HEK293 (cell line): Measurements from ENCODE around the gene IP6K2.

Source experiments
- CTCF ChIP-seq: fragments of 450-650 bp; formaldehyde crosslinking; IDR thresholded peaks from 2 replicates; pipeline ENCODE4 v1.5.1; 2016; ENCODE audit warnings: missing biosample characterization, missing genetic modification characterization
- GLI4 ChIP-seq: fragments of 450-650 bp; formaldehyde crosslinking; IDR thresholded peaks from 2 replicates; pipeline ENCODE4 v1.5.1; 2016; ENCODE audit warnings: missing biosample characterization, missing genetic modification characterization
- GLIS2 ChIP-seq: fragments of 450-650 bp; formaldehyde crosslinking; IDR thresholded peaks from 2 replicates; pipeline ENCODE4 v1.5.1; 2016; ENCODE audit warnings: missing biosample characterization, missing genetic modification characterization
- HOXC10 ChIP-seq: sonication (generic); formaldehyde crosslinking; IDR thresholded peaks from 2 replicates; pipeline ENCODE4 v1.8.1; 2023; ENCODE audit warnings: mild to moderate bottlenecking, missing genetic modification reagents
- ZNF121 ChIP-seq: fragments of 450-650 bp; formaldehyde crosslinking; IDR thresholded peaks from 2 replicates; pipeline ENCODE4 v1.5.1; 2016; ENCODE audit warnings: missing biosample characterization, missing genetic modification characterization
- ZNF174 ChIP-seq: fragments of 450-650 bp; formaldehyde crosslinking; IDR thresholded peaks from 2 replicates; pipeline ENCODE4 v1.5.0; 2017; ENCODE audit warnings: missing biosample characterization, mild to moderate bottlenecking, missing genetic modification characterization
- ZNF513 ChIP-seq: fragments of 450-650 bp; IDR thresholded peaks from 2 replicates; pipeline ENCODE4 v1.5.1; 2018; ENCODE audit warnings: missing biosample characterization, missing genetic modification characterization
- ZNF621 ChIP-seq: fragments of 450-650 bp; formaldehyde crosslinking; IDR thresholded peaks from 2 replicates; pipeline ENCODE4 v1.5.1; 2017; ENCODE audit warnings: missing biosample characterization, missing genetic modification characterization
- ZNF76 ChIP-seq: fragments of 450-650 bp; formaldehyde crosslinking; IDR thresholded peaks from 2 replicates; pipeline ENCODE4; 2016; ENCODE audit warnings: low read depth, missing biosample characterization, missing genetic modification characterization, borderline replicate concordance
- ZNF830 ChIP-seq: fragments of 450-650 bp; IDR thresholded peaks from 2 replicates; pipeline ENCODE4 v1.5.0; 2018; ENCODE audit warnings: missing biosample characterization, missing genetic modification characterization, low read depth, mild to moderate bottlenecking, moderate library complexity

GRCh38 chr3:48682786-48683185 lies 34.2 kb downstream of the IP6K2 start:
- TF ChIP-seq ZNF513 (no peak), GLI4 (tag by site-specific recombination) (no peak), ZNF174 (tag by site-specific recombination) (no peak), HOXC10 (CRISPR knock-in tag) (no peak), CTCF (no peak), ZNF621 (tag by site-specific recombination) (no peak), ZNF76 (tag by site-specific recombination) (no peak), GLIS2 (tag by site-specific recombination) (no peak), ZNF121 (tag by site-specific recombination) (no peak), ZNF830 (tag by site-specific recombination) (no peak)
